IMR-90 (cell line): ENCODE data around the gene HRH3. TPM values are rescaled to one million over a fixed set of nuclear protein-coding genes. Genes with fewer than 3 reads are reported as not detected.

Experiments
- ATAC-seq: fragments of 200-7000 bp; cut with Tn5 transposase; 2 replicates; pipeline ENCODE4 v1.9.1; 2020; ENCODE audit warnings: low read depth, mild to moderate bottlenecking, moderate library complexity
- BruUV-seq: library from RNA; stranded (reverse); fragments of 400-500 nt; replicated peaks from 2 replicates; lab custom pipeline; 2021; lab: Mats Ljungman, UMichigan
- CTCF ChIA-PET: fragments of 300-600 bp; formaldehyde crosslinking; extraction: SDS; loops from one replicate; lab custom pipeline; 2021; ENCODE audit warnings: antibody characterized with exemption; lab: Yijun Ruan, JAX
- POLR2A ChIA-PET: fragments of 300-600 bp; sonication (Branson Sonifier 250); formaldehyde crosslinking; loops from one replicate; lab custom pipeline; 2022; ENCODE audit warnings: antibody characterized with exemption; ENCODE audit not compliant: unreplicated experiment; lab: Charles Lee
- DNase-seq: peaks from one replicate; pipeline ENCODE4 v3.0.0; 2013
- H2AFZ ChIP-seq: replicated peaks from 2 replicates; pipeline ENCODE3; 2013; ENCODE audit warnings: low read length, mild to moderate bottlenecking; ENCODE audit not compliant: poor library complexity
- H2AK5ac ChIP-seq: 2 replicates; pipeline ENCODE4 v1.6.1; 2013; ENCODE audit warnings: low read depth, low read length, inconsistent platforms
- H2AK9ac ChIP-seq: replicated peaks from 2 replicates; pipeline ENCODE3; 2013; ENCODE audit warnings: mild to moderate bottlenecking, low read depth, low read length, moderate library complexity; ENCODE audit not compliant: poor library complexity
- H2BK120ac ChIP-seq: 2 replicates; pipeline ENCODE4 v1.6.1; 2013; ENCODE audit warnings: low read depth, low read length, inconsistent platforms
- H2BK15ac ChIP-seq: 3 replicates; pipeline ENCODE4 v1.6.1; 2013; ENCODE audit warnings: low read depth, low read length, inconsistent platforms
- H2BK20ac ChIP-seq: 2 replicates; pipeline ENCODE4 v1.6.1; 2013; ENCODE audit warnings: low read depth, mild to moderate bottlenecking, inconsistent platforms, low read length, moderate library complexity
- H2BK5ac ChIP-seq: 2 replicates; pipeline ENCODE4 v1.6.1; 2013; ENCODE audit warnings: mild to moderate bottlenecking, low read depth, low read length, inconsistent platforms; ENCODE audit not compliant: poor library complexity, severe bottlenecking
- H3K14ac ChIP-seq: replicated peaks from 2 replicates; pipeline ENCODE4 v1.6.1; 2013; ENCODE audit warnings: low read depth, low read length, inconsistent platforms
- H3K18ac ChIP-seq: 2 replicates; pipeline ENCODE4 v1.6.1; 2013; ENCODE audit warnings: low read depth, low read length, control low read depth
- H3K23ac ChIP-seq: 2 replicates; pipeline ENCODE4 v1.6.1; 2013; ENCODE audit warnings: low read depth, low read length, inconsistent platforms
- H3K27ac ChIP-seq: 2 replicates; pipeline ENCODE4 v1.5.1; 2013; ENCODE audit warnings: mild to moderate bottlenecking, control low read depth, low read length; ENCODE audit not compliant: insufficient read depth
- H3K27me3 ChIP-seq: 2 replicates; pipeline ENCODE4 v1.6.1; 2013; ENCODE audit warnings: low read length; ENCODE audit not compliant: control insufficient read depth, insufficient read depth
- H3K36me3 ChIP-seq: 2 replicates; pipeline ENCODE4 v1.6.1; 2013; ENCODE audit warnings: low read length, mixed read lengths; ENCODE audit not compliant: control insufficient read depth, insufficient read depth
- H3K4ac ChIP-seq: 2 replicates; pipeline ENCODE4 v1.6.1; 2013; ENCODE audit warnings: low read depth, low read length, inconsistent platforms
- H3K4me1 ChIP-seq: 2 replicates; pipeline ENCODE4 v1.6.1; 2013; ENCODE audit warnings: low read length, mixed read lengths; ENCODE audit not compliant: control insufficient read depth, insufficient read depth
- H3K4me2 ChIP-seq: 2 replicates; pipeline ENCODE4 v1.6.1; 2013; ENCODE audit warnings: low read depth, mild to moderate bottlenecking, control low read depth, low read length, moderate library complexity
- H3K4me3 ChIP-seq: 2 replicates; pipeline ENCODE4 v1.5.1; 2013; ENCODE audit warnings: low read depth, mild to moderate bottlenecking, control low read depth, low read length, moderate library complexity; ENCODE audit not compliant: insufficient read depth
- H3K56ac ChIP-seq: 2 replicates; pipeline ENCODE4 v1.6.1; 2013; ENCODE audit warnings: low read length, inconsistent platforms; ENCODE audit not compliant: insufficient read depth; ENCODE audit errors: extremely low read depth
- H3K79me1 ChIP-seq, 2 experiments: 2 replicates each; pipeline ENCODE4 v1.6.1; 2013; ENCODE audit warnings: low read length in 2 of 2, inconsistent platforms in 1 of 2, low read depth in 1 of 2
- H3K9ac ChIP-seq: 2 replicates; pipeline ENCODE4 v1.6.1; 2013; ENCODE audit warnings: low read depth, low read length, control low read depth
- H3K9me1 ChIP-seq: 2 replicates; pipeline ENCODE4 v1.6.1; 2013; ENCODE audit warnings: low read length, inconsistent platforms; ENCODE audit not compliant: insufficient read depth
- H3K9me3 ChIP-seq: 2 replicates; pipeline ENCODE4 v1.6.1; 2013; ENCODE audit warnings: low read length; ENCODE audit not compliant: control insufficient read depth, insufficient read depth
- H4K20me1 ChIP-seq: 2 replicates; pipeline ENCODE4 v1.6.1; 2013; ENCODE audit warnings: low read length, inconsistent platforms; ENCODE audit not compliant: insufficient read depth
- H4K5ac ChIP-seq: 2 replicates; pipeline ENCODE4 v1.6.1; 2013; ENCODE audit warnings: mild to moderate bottlenecking, low read depth, low read length, control low read depth
- H4K8ac ChIP-seq, 2 experiments: 2 replicates each; pipeline ENCODE4 v1.6.1; 2013; ENCODE audit warnings: low read depth in 2 of 2, low read length in 2 of 2, control low read depth in 1 of 2, inconsistent platforms in 1 of 2
- H4K91ac ChIP-seq: 2 replicates; pipeline ENCODE4 v1.6.1; 2013; ENCODE audit warnings: low read depth, low read length, inconsistent platforms; ENCODE audit not compliant: insufficient read depth
- BHLHE40 ChIP-seq: fragments of 150-350 bp; IDR thresholded peaks from 2 replicates; pipeline ENCODE4 v1.6.1; 2016; ENCODE audit warnings: mild to moderate bottlenecking, low read depth, low read length
- CEBPB ChIP-seq: IDR thresholded peaks from 2 replicates; pipeline ENCODE4 v1.6.1; 2012; ENCODE audit warnings: low read depth, low read length, improper control_type of control experiment
- CHD1 ChIP-seq: IDR thresholded peaks from 2 replicates; pipeline ENCODE4 v1.6.1; 2012; ENCODE audit warnings: low read depth, low read length, improper control_type of control experiment
- FOS ChIP-seq: fragments of 150-350 bp; IDR thresholded peaks from 2 replicates; pipeline ENCODE4 v1.6.1; 2016; ENCODE audit warnings: low read depth, low read length
- MAFK ChIP-seq: IDR thresholded peaks from 2 replicates; pipeline ENCODE4 v1.6.1; 2012; ENCODE audit warnings: low read depth, low read length, improper control_type of control experiment
- MAZ ChIP-seq: IDR thresholded peaks from 2 replicates; pipeline ENCODE4 v1.6.1; 2012; ENCODE audit warnings: low read depth, mild to moderate bottlenecking, low read length, improper control_type of control experiment, moderate library complexity, borderline replicate concordance
- MXI1 ChIP-seq: IDR thresholded peaks from 2 replicates; pipeline ENCODE4 v1.6.1; 2012; ENCODE audit warnings: low read depth, mild to moderate bottlenecking, low read length, moderate library complexity, borderline replicate concordance
- NFE2L2 ChIP-seq: fragments of 150-350 bp; IDR thresholded peaks from 2 replicates; pipeline ENCODE4 v1.6.1; 2016; ENCODE audit warnings: low read depth, mild to moderate bottlenecking, low read length
- POLR2A ChIP-seq: IDR thresholded peaks from 2 replicates; pipeline ENCODE4 v1.6.1; 2012; ENCODE audit warnings: mild to moderate bottlenecking, low read depth, low read length
- RAD21 ChIP-seq: IDR thresholded peaks from 2 replicates; pipeline ENCODE4 v1.6.1; 2012; ENCODE audit warnings: low read length, improper control_type of control experiment
- RCOR1 ChIP-seq: IDR thresholded peaks from 2 replicates; pipeline ENCODE4 v1.6.1; 2012; ENCODE audit warnings: mild to moderate bottlenecking, low read length, improper control_type of control experiment; ENCODE audit not compliant: insufficient replicate concordance
- RFX5 ChIP-seq: IDR thresholded peaks from 2 replicates; pipeline ENCODE4 v1.8.0; 2012; ENCODE audit warnings: low read depth, mild to moderate bottlenecking, low read length, moderate library complexity
- SMC3 ChIP-seq: fragments of 150-350 bp; IDR thresholded peaks from 2 replicates; pipeline ENCODE4 v1.6.1; 2016; ENCODE audit warnings: low read depth, mild to moderate bottlenecking, antibody characterized with exemption, low read length, moderate library complexity
- WGBS, 2 experiments: methylation state at CpG; one replicate each; pipeline versions ENCODE4 v1.1.5 to v1.1.7; 2013; ENCODE audit warnings: missing lambda C conversion rate in 2 of 2; ENCODE audit not compliant: insufficient read length in 1 of 2; ENCODE audit errors: extremely low coverage in 2 of 2; 5-methylcytosine and 5-hydroxymethylcytosine counted together
- dilution Hi-C: fragments of 300-500 bp; cut with HindIII; formaldehyde crosslinking; loops from one replicate; pipeline ENCODE4 v1.14.3; 2018; ENCODE audit warnings: low sequenced_read_pairs; ENCODE audit not compliant: unreplicated experiment
- in situ Hi-C: fragments of 300-500 bp; cut with MboI; formaldehyde crosslinking; loops from 3 replicates; pipeline ENCODE4 v1.14.3; 2019; ENCODE audit warnings: low sequenced_read_pairs, inconsistent platforms, mixed read lengths
- intact Hi-C: fragments of 100-400 bp; cut with micrococcal nuclease; formaldehyde crosslinking; loops from 2 replicates; pipeline ENCODE4 v1.10.0; 2022
- polyA plus RNA-seq, 3 experiments: library from polyadenylated mRNA; depleted of rRNA; stranded (reverse); fragments of >200 nt; gene quantifications; 2 replicates each; pipeline ENCODE4 v1.2.3, GENCODE V29; 2012; ENCODE audit warnings: low replicate concordance in 1 of 3
- total RNA-seq: library from RNA; depleted of rRNA; stranded (reverse); fragments of >200 nt; gene quantifications from 2 replicates; pipeline ENCODE4 v1.2.3, GENCODE V29; 2012
- TF ChIP-seq, protein P1 (sequence below): fragments of 150-350 bp; IDR thresholded peaks from 2 replicates; pipeline ENCODE4 v1.6.1; 2016; ENCODE audit warnings: low read depth, mild to moderate bottlenecking, low read length, moderate library complexity, borderline replicate concordance
- TF ChIP-seq, protein P2 (sequence below): conservative IDR thresholded peaks from 2 replicates; pipeline ENCODE4 v1.5.1; 2012; ENCODE audit warnings: mild to moderate bottlenecking, low read depth, low read length, improper control_type of control experiment
- TF ChIP-seq, protein P3 (sequence below): fragments of 150-350 bp; IDR thresholded peaks from 2 replicates; pipeline ENCODE4 v1.6.1; 2017; ENCODE audit warnings: mild to moderate bottlenecking, antibody characterized with exemption, low read length, low read depth

HRH3 gene
- total and polyA plus RNA-seq, 2 of the 4 experiments (the other 2 are of a cell fraction): not detected

DNA sequence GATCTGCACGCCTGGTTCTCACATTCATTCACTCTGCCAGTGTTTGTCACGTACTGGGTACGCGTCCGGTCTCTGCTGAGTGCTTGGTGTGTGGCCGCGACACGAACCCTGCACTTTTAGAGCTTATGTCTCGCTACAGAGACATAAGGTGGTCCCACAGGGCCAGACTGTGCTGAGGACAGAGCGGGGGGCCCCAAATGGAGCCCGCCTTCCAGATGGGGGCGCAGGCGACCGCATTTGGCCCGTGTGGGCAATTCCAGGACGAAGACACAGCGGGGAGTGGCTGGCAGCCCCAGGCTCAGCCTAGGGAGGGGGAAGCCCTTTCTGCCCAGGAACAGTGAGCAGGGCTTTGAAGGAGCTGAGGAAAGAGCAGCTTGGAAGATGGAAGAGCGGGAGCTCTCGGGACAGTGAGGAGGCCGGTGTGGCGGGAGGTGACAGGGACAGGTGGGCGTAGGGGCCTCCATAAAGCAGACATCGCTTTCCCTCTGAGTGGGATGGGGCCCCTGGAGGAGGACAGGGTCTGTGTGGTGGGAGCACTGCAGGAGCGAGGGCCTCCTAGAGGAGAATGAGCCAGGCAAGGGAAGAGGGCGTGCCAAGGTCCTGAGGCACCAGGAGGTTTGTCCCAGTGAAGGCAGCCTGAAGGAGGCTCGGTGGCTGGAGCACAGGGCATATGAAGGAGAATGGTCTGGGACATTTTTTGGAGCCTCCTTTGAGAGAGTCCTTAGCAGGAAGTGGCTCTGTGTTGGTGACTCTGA, 45.0 kb downstream of the HRH3 start:
- Histone ChIP-seq H3K4me2 (no peak overlapping the region), H3K14ac (no peak overlapping the region), H3K27me3 (no peaks in the 10 kb centered on the region), H2BK20ac (no peak overlapping the region), H3K9me1 (0 out of 2 replicates have a peak, but pooled peaks cover 2% of the 10 kb centered on the region), H4K20me1 (no peaks in the 10 kb centered on the region), H3K4me3 (no peak overlapping the region), H4K8ac (no peak overlapping the region), H3K56ac (no peak overlapping the region), H3K18ac (no peak overlapping the region), H3K23ac (no peak overlapping the region), H2AFZ (no peak overlapping the region), H3K9me3 (no peaks in the 10 kb centered on the region), H4K91ac (no peak overlapping the region), H2BK5ac (no peak overlapping the region), H3K27ac (no peak overlapping the region), H3K4me1 (no peaks in the 10 kb centered on the region), H2AK5ac (no peak overlapping the region), H4K5ac (no peak overlapping the region), H3K9ac (no peak overlapping the region), H3K79me1 (no peaks in the 10 kb centered on the region), H3K4ac (no peak overlapping the region), H2AK9ac (no peak overlapping the region), H2BK120ac (no peak overlapping the region), H2BK15ac (no peak overlapping the region), H3K36me3 (peaks cover 32% of the 10 kb centered on the region)
- DNase-seq (no peak), ATAC-seq (no peak)
- TF ChIP-seq, protein P1, sequence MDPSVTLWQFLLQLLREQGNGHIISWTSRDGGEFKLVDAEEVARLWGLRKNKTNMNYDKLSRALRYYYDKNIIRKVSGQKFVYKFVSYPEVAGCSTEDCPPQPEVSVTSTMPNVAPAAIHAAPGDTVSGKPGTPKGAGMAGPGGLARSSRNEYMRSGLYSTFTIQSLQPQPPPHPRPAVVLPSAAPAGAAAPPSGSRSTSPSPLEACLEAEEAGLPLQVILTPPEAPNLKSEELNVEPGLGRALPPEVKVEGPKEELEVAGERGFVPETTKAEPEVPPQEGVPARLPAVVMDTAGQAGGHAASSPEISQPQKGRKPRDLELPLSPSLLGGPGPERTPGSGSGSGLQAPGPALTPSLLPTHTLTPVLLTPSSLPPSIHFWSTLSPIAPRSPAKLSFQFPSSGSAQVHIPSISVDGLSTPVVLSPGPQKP: no peak
- TF ChIP-seq RAD21 (no peak), BHLHE40 (no peak), FOS (no peak), POLR2A (no peak), MAFK (no peak), CHD1 (no peak), MAZ (no peak), SMC3 (no peak), NFE2L2 (no peak), MXI1 (no peak), RFX5 (no peak), RCOR1 (no peak), CEBPB (no peak)
- TF ChIP-seq, protein P2, sequence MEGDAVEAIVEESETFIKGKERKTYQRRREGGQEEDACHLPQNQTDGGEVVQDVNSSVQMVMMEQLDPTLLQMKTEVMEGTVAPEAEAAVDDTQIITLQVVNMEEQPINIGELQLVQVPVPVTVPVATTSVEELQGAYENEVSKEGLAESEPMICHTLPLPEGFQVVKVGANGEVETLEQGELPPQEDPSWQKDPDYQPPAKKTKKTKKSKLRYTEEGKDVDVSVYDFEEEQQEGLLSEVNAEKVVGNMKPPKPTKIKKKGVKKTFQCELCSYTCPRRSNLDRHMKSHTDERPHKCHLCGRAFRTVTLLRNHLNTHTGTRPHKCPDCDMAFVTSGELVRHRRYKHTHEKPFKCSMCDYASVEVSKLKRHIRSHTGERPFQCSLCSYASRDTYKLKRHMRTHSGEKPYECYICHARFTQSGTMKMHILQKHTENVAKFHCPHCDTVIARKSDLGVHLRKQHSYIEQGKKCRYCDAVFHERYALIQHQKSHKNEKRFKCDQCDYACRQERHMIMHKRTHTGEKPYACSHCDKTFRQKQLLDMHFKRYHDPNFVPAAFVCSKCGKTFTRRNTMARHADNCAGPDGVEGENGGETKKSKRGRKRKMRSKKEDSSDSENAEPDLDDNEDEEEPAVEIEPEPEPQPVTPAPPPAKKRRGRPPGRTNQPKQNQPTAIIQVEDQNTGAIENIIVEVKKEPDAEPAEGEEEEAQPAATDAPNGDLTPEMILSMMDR: no peak
- TF ChIP-seq, protein P3, sequence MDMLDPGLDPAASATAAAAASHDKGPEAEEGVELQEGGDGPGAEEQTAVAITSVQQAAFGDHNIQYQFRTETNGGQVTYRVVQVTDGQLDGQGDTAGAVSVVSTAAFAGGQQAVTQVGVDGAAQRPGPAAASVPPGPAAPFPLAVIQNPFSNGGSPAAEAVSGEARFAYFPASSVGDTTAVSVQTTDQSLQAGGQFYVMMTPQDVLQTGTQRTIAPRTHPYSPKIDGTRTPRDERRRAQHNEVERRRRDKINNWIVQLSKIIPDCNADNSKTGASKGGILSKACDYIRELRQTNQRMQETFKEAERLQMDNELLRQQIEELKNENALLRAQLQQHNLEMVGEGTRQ: no peak
- CTCF ChIA-PET: no interaction called here
- POLR2A ChIA-PET: no interaction called here
- dilution Hi-C loops: no loop called here
- WGBS, 2 experiments: 97% methylated on average over 21 of the region's 26 CpGs; no CpG with 5 or more reads in 1 of the 2 experiments
- in situ Hi-C loops: no loop called here
- intact Hi-C loops: no loop called here
- BruUV-seq: no TSS peak
